Spleen (tissue), 11 donors: ENCODE data around the gene RAB9B. TPM values are rescaled to one million over a fixed set of nuclear protein-coding genes. Genes with fewer than 3 reads are reported as not detected.
"Not testable (repeated sequence)": the region's sequence is repeated elsewhere in the genome, so short reads cannot be mapped to it uniquely, and the experiment has no call there.

Source experiments
- DNase-seq: peaks from one replicate; pipeline ENCODE4 v3.0.0-alpha.2; 2020
- H3K27ac ChIP-seq, 8 donors: fragments of 200-600 bp; sonication (generic) in 7 of 8; 1 replicate in 4 of 8; 2 replicates in 4 of 8; pipeline versions ENCODE4 v1.5.0 to v1.8.0; 2016 to 2021; ENCODE audit warnings: inconsistent platforms in 4 of 8, mild to moderate bottlenecking in 4 of 8, moderate library complexity in 1 of 8
- H3K27me3 ChIP-seq, 7 donors: fragments of 200-600 bp; sonication (generic) in 6 of 7; replicated peaks in 1 of 7; 1 replicate in 4 of 7; 2 replicates in 3 of 7; pipeline versions ENCODE4 v1.5.0 to v1.8.0; 2016 to 2021; ENCODE audit warnings: inconsistent platforms in 3 of 7, mild to moderate bottlenecking in 1 of 7
- H3K36me3 ChIP-seq, 6 donors: fragments of 200-600 bp; sonication (generic) in 5 of 6; 1 replicate in 4 of 6; 2 replicates in 2 of 6; pipeline versions ENCODE4 v1.5.0 to v1.8.0; 2016 to 2021; ENCODE audit warnings: inconsistent platforms in 2 of 6
- H3K4me1 ChIP-seq, 6 donors: fragments of 200-600 bp; sonication (generic) in 5 of 6; 1 replicate in 3 of 6; 2 replicates in 3 of 6; pipeline versions ENCODE4 v1.5.0 to v1.8.0; 2016 to 2021; ENCODE audit warnings: inconsistent platforms in 3 of 6
- H3K4me3 ChIP-seq, 8 donors: fragments of 200-600 bp; sonication (generic) in 7 of 8; 1 replicate in 4 of 8; 2 replicates in 4 of 8; pipeline versions ENCODE4 v1.5.0 to v1.8.0; 2016 to 2021; ENCODE audit warnings: inconsistent platforms in 4 of 8, mild to moderate bottlenecking in 4 of 8, moderate library complexity in 2 of 8
- H3K9me3 ChIP-seq, 8 donors: fragments of 200-600 bp; sonication (generic) in 7 of 8; 1 replicate in 4 of 8; 2 replicates in 4 of 8; pipeline versions ENCODE4 v1.5.0 to v1.8.0; 2016 to 2021; ENCODE audit warnings: inconsistent platforms in 4 of 8
- CTCF ChIP-seq, 11 experiments: fragments of 200-600 bp in 7 of 11; fragments of 450-650 bp in 4 of 11; sonication (generic) in 4 of 11; IDR thresholded peaks in 8 of 11; conservative IDR thresholded peaks in 3 of 11; 1 replicate in 7 of 11; 2 replicates in 4 of 11; pipeline versions ENCODE4 v1.4.0 to v1.8.0; 2016 to 2021; ENCODE audit warnings: antibody characterized with exemption in 11 of 11, inconsistent platforms in 4 of 11, mild to moderate bottlenecking in 1 of 11
- POLR2A ChIP-seq, 3 donors: fragments of 450-650 bp; IDR thresholded peaks; one replicate each; pipeline ENCODE4 v1.5.1; 2017; ENCODE audit warnings: antibody characterized with exemption in 3 of 3, mild to moderate bottlenecking in 1 of 3
- POLR2AphosphoS5 ChIP-seq, 3 donors: sonication (generic); formaldehyde crosslinking; IDR thresholded peaks; one replicate each; pipeline ENCODE4 v1.5.1; 2017; ENCODE audit warnings: antibody characterized with exemption in 3 of 3
- WGBS, 5 donors: extraction: QIAGEN DNeasy Blood & Tissue Kit in 3 of 5; methylation state at CpG; one replicate each; pipeline versions ENCODE4 v1.1.5 to v1.1.7; 2013 to 2018; 5-methylcytosine and 5-hydroxymethylcytosine counted together
- intact Hi-C: fragments of 100-400 bp; cut with DNase I; formaldehyde crosslinking; loops from one replicate; pipeline ENCODE4 v1.15.0; 2023; ENCODE audit warnings: low total_unique reads
- polyA plus RNA-seq, 3 donors: library from polyadenylated mRNA; stranded (reverse); fragments of 200-250 nt; gene quantifications; one replicate each; pipeline ENCODE4 v1.2.1, GENCODE V29; 2013
- total RNA-seq, 7 donors: library from RNA; depleted of rRNA in 3 of 7; stranded (reverse); fragments of >200 nt in 3 of 7; fragmentation: NEBNext Ultra II Directional in 4 of 7; extraction: Animal tissue kit (Norgen Biotek cat#: 25700) in 4 of 7; gene quantifications; one replicate each; pipeline versions ENCODE4 v1.1.0 to v1.2.1, GENCODE V29; 2016 to 2021
- donor health status: healthy with polysubstance abuse.
- donor health status: DM: no; HTN: no; CAD: no; lungs with moderate emphysema.
- donor health status: DM: no; HTN: no; CAD: no.
- donor health status: Bipolar disorder and iron deficiency.
- donor health status: healthy.
- donor health status: DM: no; HTN: no; CAD: no.
- donor health status: DM: yes; HTN: yes; CAD: no.

Gene RAB9B
- total and polyA plus RNA-seq, 10 donors, result 0.43 to 1.0 (median 0.60) TPM

GRCh38 chrX:103825881-103826280, 6.2 kb downstream of the RAB9B start:
- WGBS, 5 donors, result 79 to 100% (median 89%) methylated on average over 1 of the region's 1 CpG
- H3K9me3 ChIP-seq, result no peaks in the 10 kb centered on the region
- no peaks in the 10 kb centered on the region for H3K4me1 ChIP-seq
- H3K36me3 ChIP-seq, result no peaks in the 10 kb centered on the region
- intact Hi-C loops, result no loop called here
- no peak overlapping the region for H3K27ac ChIP-seq
- TF ChIP-seq CTCF (IDR thresholded peaks at IDR 0.05 in 8 of 11, conservative IDR thresholded peaks at IDR 0.05 in 3 of 11) (no peak), POLR2AphosphoS5 (IDR thresholded peaks at IDR 0.05) (no peak), POLR2A (IDR thresholded peaks at IDR 0.05) (no peak)
- peaks cover 0 to 2% (median 0%) of the 10 kb centered on the region in 7 donors for H3K27me3 ChIP-seq
- H3K4me3 ChIP-seq, result no peak overlapping the region
- no peak for DNase-seq

GRCh38 chrX:103823591-103823990, 8.5 kb downstream of the RAB9B start:
- intact Hi-C loops, result no loop called here
- no peaks in the 10 kb centered on the region for H3K27me3 ChIP-seq
- H3K4me3 ChIP-seq, result no peak overlapping the region
- H3K27ac ChIP-seq, result no peak overlapping the region
- DNase-seq, result no peak
- no peaks in the 10 kb centered on the region for H3K9me3 ChIP-seq
- no peak for TF ChIP-seq CTCF (IDR thresholded peaks at IDR 0.05 in 8 of 11, conservative IDR thresholded peaks at IDR 0.05 in 3 of 11)
- no peak for TF ChIP-seq POLR2AphosphoS5 (IDR thresholded peaks at IDR 0.05)
- no peak for TF ChIP-seq POLR2A (IDR thresholded peaks at IDR 0.05)
- H3K36me3 ChIP-seq, result no peaks in the 10 kb centered on the region
- no peaks in the 10 kb centered on the region for H3K4me1 ChIP-seq

GRCh38 chrX:103820802-103821201, 11.3 kb downstream of the RAB9B start:
- DNase-seq, H3K4me3 ChIP-seq, intact Hi-C loops, H3K9me3 ChIP-seq, H3K36me3 ChIP-seq, H3K27ac ChIP-seq, H3K4me1 ChIP-seq, H3K27me3 ChIP-seq: not testable (repeated sequence)
- WGBS, 5 donors, result 80 to 98% (median 93%) methylated on average over 4 to 6 of the region's 6 CpGs

- DNase-seq, result no peak
- intact Hi-C loops, result loop anchor here (5.0 to 10.0 kb wide), 2 partner anchors 104 to 287 kb away; partner anchors contain the start of gene TMEM31
- H3K36me3 ChIP-seq, result no peaks in the 10 kb centered on the region
- no peak overlapping the region for H3K27ac ChIP-seq
- H3K9me3 ChIP-seq, result peaks cover 0 to 3% (median 0%) of the 10 kb centered on the region in 8 donors
- no peak overlapping the region for H3K4me3 ChIP-seq
- no peak for TF ChIP-seq POLR2A (IDR thresholded peaks at IDR 0.05)
- TF ChIP-seq CTCF (IDR thresholded peaks at IDR 0.05 in 8 of 11, conservative IDR thresholded peaks at IDR 0.05 in 3 of 11), result no peak
- no peak for TF ChIP-seq POLR2AphosphoS5 (IDR thresholded peaks at IDR 0.05)
- H3K4me1 ChIP-seq, result no peaks in the 10 kb centered on the region
- 61 to 84% (median 68%) methylated on average over 7 of the region's 7 CpGs for WGBS, 5 donors
- no peaks in the 10 kb centered on the region for H3K27me3 ChIP-seq
Measured at GRCh38 chrX:103818842-103819619, 13.0 kb downstream of the RAB9B start.
